Sigmoid colon (tissue), 7 donors: ENCODE measurements around the gene SLC26A3. TPM values are rescaled to one million over a fixed set of nuclear protein-coding genes. Genes with fewer than 3 reads are reported as not detected.

ENCODE experiments used
- DNase-seq: peaks from one replicate; pipeline ENCODE4 v3.0.0-alpha.2; 2019
- H3K27ac ChIP-seq, 4 donors: fragments of 200-600 bp; sonication (generic); one replicate each; pipeline ENCODE4 v1.5.1; 2016 to 2019; ENCODE audit warnings: mild to moderate bottlenecking in 1 of 4
- H3K27me3 ChIP-seq, 3 donors: fragments of 200-600 bp; sonication (generic); one replicate each; pipeline ENCODE4 v1.5.1; 2019; ENCODE audit warnings: mild to moderate bottlenecking in 1 of 3
- H3K36me3 ChIP-seq, 4 donors: fragments of 200-600 bp; sonication (generic); one replicate each; pipeline ENCODE4 v1.5.1; 2016 to 2019
- H3K4me1 ChIP-seq, 4 donors: fragments of 200-600 bp; sonication (generic); one replicate each; pipeline ENCODE4 v1.5.1; 2017 to 2019
- H3K4me3 ChIP-seq, 4 donors: fragments of 200-600 bp; sonication (generic); one replicate each; pipeline ENCODE4 v1.5.1; 2017 to 2019; ENCODE audit warnings: mild to moderate bottlenecking in 2 of 4, moderate library complexity in 1 of 4
- H3K9me3 ChIP-seq, 4 donors: fragments of 200-600 bp in 3 of 4; sonication (generic) in 3 of 4; one replicate each; pipeline versions ENCODE4 v1.5.1 to v1.6.1; 2013 to 2019
- EP300 ChIP-seq, 4 donors: sonication (generic); formaldehyde crosslinking; IDR thresholded peaks; one replicate each; pipeline ENCODE4 v1.6.1; 2017; ENCODE audit warnings: antibody characterized with exemption in 4 of 4
- POLR2A ChIP-seq, 2 donors: fragments of 450-650 bp; IDR thresholded peaks; one replicate each; pipeline ENCODE4 v1.6.1; 2016; ENCODE audit warnings: antibody characterized with exemption in 2 of 2, mild to moderate bottlenecking in 2 of 2, moderate library complexity in 2 of 2
- POLR2AphosphoS5 ChIP-seq, 4 donors: sonication (generic); formaldehyde crosslinking; IDR thresholded peaks; one replicate each; pipeline ENCODE4 v1.6.1; 2017; ENCODE audit warnings: antibody characterized with exemption in 4 of 4
- WGBS, 2 donors: extraction: QIAGEN DNeasy Blood & Tissue Kit; methylation state at CpG; one replicate each; pipeline ENCODE4 v1.1.7; 2013; 5-methylcytosine and 5-hydroxymethylcytosine counted together
- intact Hi-C: fragments of 100-400 bp; cut with DNase I; formaldehyde crosslinking; loops from one replicate; pipeline ENCODE4 v1.15.1; 2023
- polyA plus RNA-seq, 3 donors: library from polyadenylated mRNA; stranded (reverse); fragments of 200-250 nt; gene quantifications; one replicate each; pipeline ENCODE4 v1.2.3, GENCODE V29; 2013
- total RNA-seq, 4 donors: library from RNA; depleted of rRNA; stranded (reverse); fragments of >200 nt; gene quantifications; one replicate each; pipeline ENCODE4 v1.1.0, GENCODE V29; 2016
- TF ChIP-seq, protein P1 (sequence below), 4 experiments: fragments of 450-650 bp in 3 of 4; fragments of 200-600 bp in 1 of 4; IDR thresholded peaks; one replicate each; pipeline ENCODE4 v1.5.1; 2016 to 2019; ENCODE audit warnings: antibody characterized with exemption in 4 of 4, mild to moderate bottlenecking in 3 of 4, moderate library complexity in 2 of 4
- donor health status: healthy with polysubstance abuse.
- donor health status: Bipolar disorder and iron deficiency.
- donor health status: healthy.

Gene SLC26A3
- total and polyA plus RNA-seq, 7 donors, result 4.8 to 1,079 (median 12.0) TPM

DNA sequence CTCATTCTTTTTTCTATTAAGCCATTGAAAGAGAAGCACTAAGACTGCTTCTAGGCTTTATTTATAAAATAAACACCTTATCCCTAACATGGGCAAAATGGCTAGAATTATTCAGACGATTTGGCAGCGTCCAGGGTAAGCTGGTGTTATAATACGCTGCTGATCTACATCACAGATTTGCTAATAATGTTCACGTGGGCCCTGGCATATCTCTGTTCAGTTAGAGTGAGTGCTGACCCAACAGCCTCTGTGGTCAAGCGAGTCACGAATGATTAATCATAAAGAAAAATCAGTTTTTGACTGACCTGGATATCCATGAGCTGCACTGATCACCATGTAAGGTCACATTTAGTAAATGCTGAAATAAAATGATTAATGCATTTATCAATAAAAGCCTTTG, 87.5 kb downstream of the SLC26A3 start:
- TF ChIP-seq, protein P1, sequence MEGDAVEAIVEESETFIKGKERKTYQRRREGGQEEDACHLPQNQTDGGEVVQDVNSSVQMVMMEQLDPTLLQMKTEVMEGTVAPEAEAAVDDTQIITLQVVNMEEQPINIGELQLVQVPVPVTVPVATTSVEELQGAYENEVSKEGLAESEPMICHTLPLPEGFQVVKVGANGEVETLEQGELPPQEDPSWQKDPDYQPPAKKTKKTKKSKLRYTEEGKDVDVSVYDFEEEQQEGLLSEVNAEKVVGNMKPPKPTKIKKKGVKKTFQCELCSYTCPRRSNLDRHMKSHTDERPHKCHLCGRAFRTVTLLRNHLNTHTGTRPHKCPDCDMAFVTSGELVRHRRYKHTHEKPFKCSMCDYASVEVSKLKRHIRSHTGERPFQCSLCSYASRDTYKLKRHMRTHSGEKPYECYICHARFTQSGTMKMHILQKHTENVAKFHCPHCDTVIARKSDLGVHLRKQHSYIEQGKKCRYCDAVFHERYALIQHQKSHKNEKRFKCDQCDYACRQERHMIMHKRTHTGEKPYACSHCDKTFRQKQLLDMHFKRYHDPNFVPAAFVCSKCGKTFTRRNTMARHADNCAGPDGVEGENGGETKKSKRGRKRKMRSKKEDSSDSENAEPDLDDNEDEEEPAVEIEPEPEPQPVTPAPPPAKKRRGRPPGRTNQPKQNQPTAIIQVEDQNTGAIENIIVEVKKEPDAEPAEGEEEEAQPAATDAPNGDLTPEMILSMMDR (IDR thresholded peaks at IDR 0.05), result no peak
- TF ChIP-seq POLR2AphosphoS5 (IDR thresholded peaks at IDR 0.05), result no peak
- TF ChIP-seq EP300 (IDR thresholded peaks at IDR 0.05), result no peak
- no peak for TF ChIP-seq POLR2A (IDR thresholded peaks at IDR 0.05)
- H3K36me3 ChIP-seq, result no peaks in the 10 kb centered on the region
- WGBS, 2 donors, result 90 to 91% methylated on average over 6 of the region's 6 CpGs
- intact Hi-C loops, result no loop called here
- no peaks in the 10 kb centered on the region for H3K27me3 ChIP-seq
- no peaks in the 10 kb centered on the region for H3K9me3 ChIP-seq
- DNase-seq, result no peak
- no peak overlapping the region for H3K27ac ChIP-seq
- H3K4me3 ChIP-seq, result no peak overlapping the region
- no peaks in the 10 kb centered on the region for H3K4me1 ChIP-seq

Other genes starting within 250 kb of the SLC26A3 start
- gene COG5, start 239.3 kb downstream of the SLC26A3 start, total RNA-seq, result 10 to 100 TPM; 26.8 to 73.4 (median 30.2) TPM
- gene COG5, start 239.3 kb downstream of the SLC26A3 start, polyA plus RNA-seq, result 10 to 100 TPM; 11.0 to 27.6 (median 15.7) TPM
- gene DUS4L, start 239.3 kb downstream of the SLC26A3 start, total RNA-seq, result 10 to 100 TPM in 1 of 4 donors, 1 to 10 TPM in 3; 5.4 to 10.3 (median 8.3) TPM
- 1 to 10 TPM; 3.2 to 5.4 (median 4.3) TPM for gene DUS4L, start 239.3 kb downstream of the SLC26A3 start, polyA plus RNA-seq
- gene BCAP29, start 223.0 kb downstream of the SLC26A3 start, total RNA-seq, result 100 to 1,000 TPM; 104 to 173 (median 137) TPM
- 10 to 100 TPM; 15.6 to 38.2 (median 19.9) TPM for gene BCAP29, start 223.0 kb downstream of the SLC26A3 start, polyA plus RNA-seq
- gene SLC26A4, start 142.4 kb downstream of the SLC26A3 start, total RNA-seq, result 1 to 10 TPM in 2 of 4 donors, under 1 TPM in 2; 0.36 to 1.4 (median 0.85) TPM
- gene SLC26A4, start 142.4 kb downstream of the SLC26A3 start, polyA plus RNA-seq, result under 1 TPM in 2 of 3 donors, not detected in 1; 0.25 to 0.60 TPM
- 10 to 100 TPM; 25.2 to 47.4 (median 38.9) TPM for gene CBLL1, start 59.1 kb downstream of the SLC26A3 start, total RNA-seq
- 10 to 100 TPM in 1 of 3 donors, 1 to 10 TPM in 2; 6.7 to 11.0 (median 7.8) TPM for gene CBLL1, start 59.1 kb downstream of the SLC26A3 start, polyA plus RNA-seq
- gene DLD, start 88.0 kb upstream of the SLC26A3 start, total RNA-seq, result 100 to 1,000 TPM in 3 of 4 donors, 10 to 100 TPM in 1; 97.2 to 446 (median 124) TPM
- gene DLD, start 88.0 kb upstream of the SLC26A3 start, polyA plus RNA-seq, result 100 to 1,000 TPM in 2 of 3 donors, 10 to 100 TPM in 1; 82.3 to 127 (median 111) TPM
- 100 to 1,000 TPM; 161 to 246 (median 185) TPM for gene LAMB1, start 199.9 kb upstream of the SLC26A3 start, total RNA-seq
- gene LAMB1, start 199.9 kb upstream of the SLC26A3 start, polyA plus RNA-seq, result 100 to 1,000 TPM in 1 of 3 donors, 10 to 100 TPM in 2; 16.9 to 103 (median 22.8) TPM